ENCODE data around the gene ARHGAP10. TPM values are rescaled to one million over a fixed set of nuclear protein-coding genes. Genes with fewer than 3 reads are reported as not detected.

ARHGAP10 gene
- total RNA-seq, 4 donors from 2014 or later: 26.5 to 117 (median 29.7) TPM

DNA sequence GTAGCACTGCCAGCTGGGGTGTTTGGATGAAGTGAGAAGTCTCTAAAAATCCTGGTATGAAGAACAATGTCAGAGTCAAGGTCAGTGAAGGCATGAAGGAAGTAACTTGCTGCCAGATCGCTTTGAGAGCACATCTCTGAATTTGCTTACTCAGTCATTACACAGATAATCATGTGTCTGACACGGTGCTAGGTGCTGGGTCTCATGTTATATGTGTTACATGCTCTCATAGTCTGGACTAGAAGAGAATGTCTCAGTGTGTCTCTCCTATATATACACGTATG lies 337.9 kb downstream of the ARHGAP10 start:
- Histone ChIP-seq H3K27ac (no peak overlapping the region), H3K4me3 (no peak overlapping the region), H3K9me3 (peaks cover 0 to 12% (median 8%) of the 10 kb centered on the region in 3 donors), H3K36me3 (peaks cover 0 to 84% (median 0%) of the 10 kb centered on the region in 3 donors), H3K4me1 (peaks cover 0 to 18% (median 3%) of the 10 kb centered on the region in 3 donors), H3K27me3 (no peaks in the 10 kb centered on the region)
- 43 to 77% methylated on average over 3 of the region's 3 CpGs for WGBS, 2 donors
- intact Hi-C loops (cut with DNase I): no loop called here
- TF ChIP-seq POLR2A (IDR thresholded peaks at IDR 0.05): no peak
- TF ChIP-seq, protein P1, sequence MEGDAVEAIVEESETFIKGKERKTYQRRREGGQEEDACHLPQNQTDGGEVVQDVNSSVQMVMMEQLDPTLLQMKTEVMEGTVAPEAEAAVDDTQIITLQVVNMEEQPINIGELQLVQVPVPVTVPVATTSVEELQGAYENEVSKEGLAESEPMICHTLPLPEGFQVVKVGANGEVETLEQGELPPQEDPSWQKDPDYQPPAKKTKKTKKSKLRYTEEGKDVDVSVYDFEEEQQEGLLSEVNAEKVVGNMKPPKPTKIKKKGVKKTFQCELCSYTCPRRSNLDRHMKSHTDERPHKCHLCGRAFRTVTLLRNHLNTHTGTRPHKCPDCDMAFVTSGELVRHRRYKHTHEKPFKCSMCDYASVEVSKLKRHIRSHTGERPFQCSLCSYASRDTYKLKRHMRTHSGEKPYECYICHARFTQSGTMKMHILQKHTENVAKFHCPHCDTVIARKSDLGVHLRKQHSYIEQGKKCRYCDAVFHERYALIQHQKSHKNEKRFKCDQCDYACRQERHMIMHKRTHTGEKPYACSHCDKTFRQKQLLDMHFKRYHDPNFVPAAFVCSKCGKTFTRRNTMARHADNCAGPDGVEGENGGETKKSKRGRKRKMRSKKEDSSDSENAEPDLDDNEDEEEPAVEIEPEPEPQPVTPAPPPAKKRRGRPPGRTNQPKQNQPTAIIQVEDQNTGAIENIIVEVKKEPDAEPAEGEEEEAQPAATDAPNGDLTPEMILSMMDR (IDR thresholded peaks at IDR 0.05): no peak
- no peak for DNase-seq

DNA sequence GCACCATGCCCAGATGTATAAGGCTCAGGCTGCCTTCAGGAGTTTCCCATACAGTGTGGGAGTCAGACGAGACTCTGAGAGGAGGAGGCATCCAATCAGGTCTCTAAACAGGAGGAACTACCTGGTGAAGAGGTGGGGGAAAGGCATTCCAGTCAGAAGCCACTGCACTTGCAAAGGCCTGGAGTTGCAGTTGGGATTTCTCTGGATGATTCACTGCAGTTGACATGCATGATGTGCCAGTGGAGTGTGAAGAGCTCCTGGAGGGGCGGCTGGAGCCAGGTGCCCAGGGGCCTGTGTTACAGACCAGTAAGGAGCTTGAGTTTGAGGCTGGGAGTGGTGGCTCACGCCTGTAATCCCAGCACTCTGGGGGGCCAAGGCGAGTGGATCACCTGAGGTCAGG lies 339.1 kb downstream of the ARHGAP10 start:
- TF ChIP-seq POLR2A (IDR thresholded peaks at IDR 0.05): no peak
- TF ChIP-seq, protein P1 (IDR thresholded peaks at IDR 0.05): no peak
- 74 to 77% methylated on average over 2 to 3 of the region's 4 CpGs for WGBS, 2 donors

DNA sequence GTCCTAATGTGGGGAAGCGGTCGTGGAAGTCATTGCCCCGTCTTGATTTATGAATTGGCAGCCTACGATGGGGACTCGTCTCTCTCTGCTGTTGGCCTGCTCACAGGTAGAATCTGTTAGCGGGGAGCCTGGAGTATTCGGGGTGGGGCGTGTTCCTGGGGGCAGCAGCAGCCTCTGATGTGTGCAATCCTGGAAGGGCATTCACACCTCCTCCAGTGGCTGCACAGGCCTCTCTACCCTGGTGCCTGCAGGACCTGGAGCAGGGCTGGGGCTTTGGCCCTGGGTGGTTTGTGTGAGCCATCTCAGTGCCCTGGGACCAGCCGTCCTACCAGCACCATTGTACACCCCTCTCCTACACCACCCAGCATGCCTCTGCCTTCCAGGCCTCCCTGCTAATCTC lies 340.9 kb downstream of the ARHGAP10 start:
- H3K36me3 ChIP-seq: peaks cover 0 to 82% (median 0%) of the 10 kb centered on the region in 3 donors

More for the DNA sequence above, 339.1 kb downstream of the ARHGAP10 start:
- Histone ChIP-seq H3K27me3 (no peaks in the 10 kb centered on the region), H3K4me1 (peaks cover 0 to 18% (median 3%) of the 10 kb centered on the region in 3 donors), H3K4me3 (no peak overlapping the region), H3K27ac (no peak overlapping the region), H3K36me3 (peaks cover 0 to 84% (median 0%) of the 10 kb centered on the region in 3 donors), H3K9me3 (peaks cover 0 to 18% (median 11%) of the 10 kb centered on the region in 3 donors)
- DNase-seq: no peak
- intact Hi-C loops (cut with DNase I): no loop called here

DNA sequence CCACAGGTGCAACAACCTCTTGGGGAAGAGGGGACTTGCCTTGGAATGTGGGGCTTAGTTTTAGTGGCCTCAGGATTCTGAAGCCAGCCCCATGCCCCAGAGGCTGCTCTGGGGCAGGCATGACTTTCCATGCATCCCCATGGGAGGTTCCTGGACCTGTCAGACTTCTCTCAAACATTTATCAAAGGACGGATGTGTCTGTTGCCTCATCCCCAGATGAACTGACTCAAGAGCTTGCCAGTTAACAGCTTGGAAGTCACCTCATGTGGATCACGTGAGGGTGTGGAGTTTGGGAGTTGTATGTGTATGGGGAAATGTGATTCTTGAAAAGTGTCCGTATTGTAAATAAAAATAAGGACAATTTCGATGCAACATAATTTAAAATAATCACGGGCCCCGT lies 341.5 kb downstream of the ARHGAP10 start:
- H3K9me3 ChIP-seq: peaks cover 0 to 18% (median 11%) of the 10 kb centered on the region in 3 donors
- DNase-seq: no peak
- peaks cover 0 to 18% (median 0%) of the 10 kb centered on the region in 3 donors for H3K4me1 ChIP-seq
- 87 to 90% methylated on average over 6 of the region's 6 CpGs for WGBS, 2 donors
- H3K27ac ChIP-seq: no peak overlapping the region
- no peaks in the 10 kb centered on the region for H3K27me3 ChIP-seq
- TF ChIP-seq, protein P1 (IDR thresholded peaks at IDR 0.05): no peak
- no peak for TF ChIP-seq POLR2A (IDR thresholded peaks at IDR 0.05)
- H3K36me3 ChIP-seq: peaks cover 0 to 82% (median 0%) of the 10 kb centered on the region in 3 donors
- H3K4me3 ChIP-seq: no peak overlapping the region
- intact Hi-C loops (cut with DNase I): no loop called here

More for the DNA sequence above, 340.9 kb downstream of the ARHGAP10 start:
- intact Hi-C loops (cut with DNase I): no loop called here
- Histone ChIP-seq H3K27me3 (no peaks in the 10 kb centered on the region), H3K9me3 (peaks cover 0 to 18% (median 11%) of the 10 kb centered on the region in 3 donors), H3K4me1 (peaks cover 0 to 18% (median 0%) of the 10 kb centered on the region in 3 donors), H3K27ac (no peak overlapping the region), H3K4me3 (no peak overlapping the region)
- 91 to 96% methylated on average over 5 to 8 of the region's 9 CpGs for WGBS, 2 donors
- no peak for TF ChIP-seq POLR2A (IDR thresholded peaks at IDR 0.05)
- no peak for DNase-seq

DNA sequence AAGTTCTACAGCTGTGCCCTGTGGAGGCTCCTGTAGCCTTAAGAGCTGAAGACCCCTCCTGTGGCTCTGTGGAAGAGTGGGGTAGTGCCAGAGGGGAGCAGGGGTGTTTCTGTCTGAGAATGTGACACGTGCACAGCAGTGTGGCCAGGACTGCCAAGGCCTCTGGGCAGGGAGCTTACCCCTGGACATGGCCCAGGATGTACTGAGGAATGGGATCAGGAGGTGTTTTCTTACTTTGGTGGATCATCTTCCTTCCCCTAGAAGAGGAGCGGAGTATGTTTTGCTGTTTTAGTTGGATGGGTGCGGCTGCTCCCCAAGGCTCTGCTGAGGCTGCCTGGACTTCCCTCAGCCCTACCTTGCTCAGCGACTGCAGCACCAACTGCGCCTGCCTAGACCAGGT lies 342.6 kb downstream of the ARHGAP10 start:
- Histone ChIP-seq H3K36me3 (peaks cover 0 to 87% (median 0%) of the 10 kb centered on the region in 3 donors), H3K27me3 (no peaks in the 10 kb centered on the region), H3K4me1 (peaks cover 0 to 9% (median 0%) of the 10 kb centered on the region in 3 donors), H3K4me3 (no peak overlapping the region), H3K9me3 (peaks cover 0 to 18% (median 11%) of the 10 kb centered on the region in 3 donors), H3K27ac (no peak overlapping the region)
- intact Hi-C loops (cut with DNase I): no loop called here
- 92 to 100% methylated on average over 2 of the region's 5 CpGs for WGBS, 2 donors
- TF ChIP-seq POLR2A (IDR thresholded peaks at IDR 0.05): no peak
- TF ChIP-seq, protein P1 (IDR thresholded peaks at IDR 0.05): no peak
- DNase-seq: no peak

DNA sequence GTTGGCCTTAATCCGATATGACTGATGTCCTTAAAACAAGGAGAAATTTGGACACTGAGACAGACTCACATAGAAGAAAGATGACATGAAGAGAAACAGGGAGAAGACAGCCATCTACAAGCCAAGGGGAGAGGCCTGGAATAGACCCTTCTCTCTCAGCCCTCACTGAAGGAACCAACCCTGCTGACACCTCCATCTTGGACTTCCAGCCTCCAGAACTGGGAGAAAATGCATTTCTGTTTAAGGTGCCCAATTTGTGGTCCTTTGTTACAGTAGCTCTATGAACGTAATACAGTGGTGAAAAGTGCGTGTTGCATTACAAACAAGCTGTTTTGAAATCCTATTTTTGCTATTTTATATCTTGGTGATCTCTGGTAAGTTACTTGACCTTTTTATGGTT lies 343.6 kb downstream of the ARHGAP10 start:
- no peak overlapping the region for H3K4me3 ChIP-seq
- H3K36me3 ChIP-seq: peaks cover 0 to 97% (median 0%) of the 10 kb centered on the region in 3 donors
- intact Hi-C loops (cut with DNase I): no loop called here
- peaks cover 0 to 18% (median 11%) of the 10 kb centered on the region in 3 donors for H3K9me3 ChIP-seq
- TF ChIP-seq POLR2A (IDR thresholded peaks at IDR 0.05): no peak
- TF ChIP-seq, protein P1 (IDR thresholded peaks at IDR 0.05): no peak
- no peaks in the 10 kb centered on the region for H3K27me3 ChIP-seq
- no peak overlapping the region for H3K27ac ChIP-seq
- 94 to 98% methylated on average over 3 of the region's 3 CpGs for WGBS, 2 donors
- no peak for DNase-seq
- no peaks in the 10 kb centered on the region for H3K4me1 ChIP-seq

Data from esophagus squamous epithelium (tissue), 5 donors.